GM12878 (cell line): ENCODE data around the gene CST6. TPM values are rescaled to one million over a fixed set of nuclear protein-coding genes. Genes with fewer than 3 reads are reported as not detected.

Source experiments
- BACH1 ChIP-seq: fragments of 450-650 bp; IDR thresholded peaks from 2 replicates; pipeline ENCODE4 v1.6.1; 2017; ENCODE audit warnings: mild to moderate bottlenecking, borderline replicate concordance
- GATAD2B ChIP-seq: fragments of 450-650 bp; conservative IDR thresholded peaks from 2 replicates; pipeline ENCODE4 v1.6.1; 2017; ENCODE audit warnings: low read depth, mild to moderate bottlenecking, moderate library complexity
- IRF5 ChIP-seq: fragments of 450-650 bp; IDR thresholded peaks from 2 replicates; pipeline ENCODE4 v1.6.1; 2017; ENCODE audit warnings: borderline replicate concordance
- MTA3 ChIP-seq: IDR thresholded peaks from 2 replicates; pipeline ENCODE4 v1.6.1; 2012; ENCODE audit warnings: low read length, inconsistent platforms, borderline replicate concordance
- NFIC ChIP-seq: IDR thresholded peaks from 2 replicates; pipeline ENCODE4 v1.6.1; 2012; ENCODE audit warnings: low read depth, mild to moderate bottlenecking, inconsistent platforms, low read length, moderate library complexity
- NFXL1 ChIP-seq: fragments of 450-650 bp; IDR thresholded peaks from 2 replicates; pipeline ENCODE4 v1.6.1; 2017; ENCODE audit warnings: antibody characterized with exemption, mild to moderate bottlenecking, borderline replicate concordance
- NFYB ChIP-seq: IDR thresholded peaks from 2 replicates; pipeline ENCODE4 v1.6.1; 2011; ENCODE audit warnings: low read depth, mild to moderate bottlenecking, low read length, improper control_type of control experiment, moderate library complexity; ENCODE audit not compliant: insufficient read depth
- NR2C2 ChIP-seq: IDR thresholded peaks from 2 replicates; pipeline ENCODE4 v1.6.1; 2011; ENCODE audit warnings: borderline replicate concordance, low read depth; ENCODE audit not compliant: control insufficient read depth, insufficient read length
- SIX5 ChIP-seq: IDR thresholded peaks from 2 replicates; pipeline ENCODE4 v1.6.1; 2011; ENCODE audit warnings: mild to moderate bottlenecking, low read depth, low read length, moderate library complexity; ENCODE audit not compliant: severe bottlenecking
- SREBF1 ChIP-seq: IDR thresholded peaks from 2 replicates; pipeline ENCODE4 v1.6.1; 2012; ENCODE audit warnings: mild to moderate bottlenecking, low read length
- STAT1 ChIP-seq: fragments of 450-650 bp; conservative IDR thresholded peaks from 2 replicates; pipeline ENCODE4 v1.6.1; 2014; ENCODE audit warnings: antibody characterized with exemption, mild to moderate bottlenecking
- SUZ12 ChIP-seq: fragments of 200-600 bp; sonication (generic); IDR thresholded peaks from one replicate; pipeline ENCODE4 v1.6.1; 2018; ENCODE audit warnings: antibody characterized with exemption, mild to moderate bottlenecking; ENCODE audit not compliant: unreplicated experiment
- TCF12 ChIP-seq: IDR thresholded peaks from 2 replicates; pipeline ENCODE4 v1.6.1; 2011; ENCODE audit warnings: low read depth, mild to moderate bottlenecking, low read length
- polyA plus RNA-seq, 11 experiments: library from polyadenylated mRNA; depleted of rRNA in 4 of 11; unstranded in 6 of 11; stranded (reverse) in 5 of 11; fragments of >200 nt; fragmentation: Nextera tagmentation in 4 of 11; fragmentation: Illumina TruSeq in 1 of 11; extraction: Ambion mirVana in 4 of 11; extraction: Trizol in 1 of 11; gene quantifications; 1 replicate in 1 of 11; 2 replicates in 10 of 11; pipeline versions ENCODE4 v1.2.1 to v1.2.3, GENCODE V29; 2011 to 2016; ENCODE audit warnings: inconsistent platforms in 2 of 11, missing spikeins in 2 of 11, low read depth in 1 of 11
- total RNA-seq, 4 experiments: library from RNA; depleted of rRNA in 3 of 4; stranded (reverse); fragments of >200 nt in 3 of 4; fragmentation: Illumina TruSeq in 1 of 4; extraction: Trizol in 1 of 4; gene quantifications; 2 replicates each; pipeline versions ENCODE4 v1.2.1 to v1.2.3, GENCODE V29; 2013 to 2021

Gene CST6
- total and polyA plus RNA-seq, 10 of the 15 experiments (the other 5 are each of a cell fraction or from before 2014, with no cell fraction given), result not detected

GRCh38 chr11:66051766-66052663 lies 40.2 kb downstream of the CST6 start, which contains the start of gene SF3B2 (continued):
- TF ChIP-seq MTA3, result no peak
- TF ChIP-seq BACH1, result no peak
- TF ChIP-seq NFIC, result no peak
- TF ChIP-seq SREBF1, result 0 out of 2 replicates have a peak, but pooled peaks have one; percentile 15
- no peak for TF ChIP-seq NR2C2
- TF ChIP-seq TCF12, result 0 out of 2 replicates have a peak, but pooled peaks have one; percentile 11
- TF ChIP-seq SUZ12, result no peak
- TF ChIP-seq NFYB, result peak; percentile 78; the same call in 1 of the 2 replicates
- peak; percentile 89; the same call in 1 of the 2 replicates for TF ChIP-seq GATAD2B
- no peak for TF ChIP-seq STAT1
- no peak for TF ChIP-seq NFXL1
- peak; percentile 86 for TF ChIP-seq SIX5
- no peak for TF ChIP-seq IRF5
